Type B pancreatic cell (in vitro differentiated cells): ENCODE data around the gene AKAP11. TPM values are rescaled to one million over a fixed set of nuclear protein-coding genes. Genes with fewer than 3 reads are reported as not detected.

Source experiments
- DNase-seq: peaks from one replicate; pipeline ENCODE4 v3.0.0; 2021; ENCODE audit warnings: mixed read lengths; ENCODE audit not compliant: unreplicated experiment; ENCODE audit errors: extremely low spot score
- H3K27ac Mint-ChIP-seq: 2 replicates; pipeline ENCODE4 v1.8.0; 2021; ENCODE audit warnings: mild to moderate bottlenecking, mixed read lengths
- H3K27me3 Mint-ChIP-seq: 2 replicates; pipeline ENCODE4 v1.8.0; 2021; ENCODE audit warnings: mixed read lengths
- H3K36me3 Mint-ChIP-seq: 2 replicates; pipeline ENCODE4 v1.8.0; 2021; ENCODE audit warnings: mixed read lengths
- H3K4me1 Mint-ChIP-seq: one replicate; pipeline ENCODE4 v1.8.0; 2021; ENCODE audit warnings: mixed read lengths; ENCODE audit not compliant: unreplicated experiment
- H3K4me3 Mint-ChIP-seq: 2 replicates; pipeline ENCODE4 v1.8.0; 2021; ENCODE audit warnings: mild to moderate bottlenecking, mixed read lengths
- H3K9me3 Mint-ChIP-seq: 2 replicates; pipeline ENCODE4 v1.8.0; 2021; ENCODE audit warnings: mixed read lengths
- CTCF ChIP-seq: fragments of 200-600 bp; sonication (generic); conservative IDR thresholded peaks from 2 replicates; pipeline ENCODE4 v1.5.0; 2021; ENCODE audit warnings: antibody characterized with exemption, mild to moderate bottlenecking
- total RNA-seq: library from RNA; stranded (reverse); gene quantifications from 2 replicates; pipeline ENCODE4 v1.2.1, GENCODE V29; 2021; ENCODE audit warnings: low replicate concordance

The AKAP11 gene
- total RNA-seq, 1 donor from 2014 or later: 30.3 TPM

GRCh38 chr13:42279080-42279479, 7.1 kb downstream of the AKAP11 start:
- no peak for TF ChIP-seq CTCF
- H3K27ac Mint-ChIP-seq: no peak overlapping the region
- H3K4me1 Mint-ChIP-seq: peaks cover 24% of the 10 kb centered on the region
- no peaks in the 10 kb centered on the region for H3K27me3 Mint-ChIP-seq
- H3K9me3 Mint-ChIP-seq: no peaks in the 10 kb centered on the region
- DNase-seq: no peak
- H3K36me3 Mint-ChIP-seq: peaks cover 8% of the 10 kb centered on the region
- H3K4me3 Mint-ChIP-seq: no peak overlapping the region

GRCh38 chr13:42279986-42280385, 8.0 kb downstream of the AKAP11 start:
- no peak for TF ChIP-seq CTCF
- DNase-seq: no peak
- Mint-ChIP-seq H3K36me3 (peaks cover 8% of the 10 kb centered on the region), H3K4me3 (no peak overlapping the region), H3K27ac (no peak overlapping the region), H3K27me3 (no peaks in the 10 kb centered on the region), H3K9me3 (no peaks in the 10 kb centered on the region), H3K4me1 (peaks cover 22% of the 10 kb centered on the region)

GRCh38 chr13:42280537-42280936, 8.6 kb downstream of the AKAP11 start:
- Mint-ChIP-seq H3K36me3 (peaks cover 7% of the 10 kb centered on the region), H3K4me1 (peaks cover 22% of the 10 kb centered on the region), H3K27me3 (no peaks in the 10 kb centered on the region), H3K27ac (no peak overlapping the region), H3K9me3 (no peaks in the 10 kb centered on the region), H3K4me3 (no peak overlapping the region)
- no peak for DNase-seq
- no peak for TF ChIP-seq CTCF

GRCh38 chr13:42283574-42283973, 11.6 kb downstream of the AKAP11 start:
- H3K27me3 Mint-ChIP-seq: no peaks in the 10 kb centered on the region
- no peak overlapping the region for H3K4me3 Mint-ChIP-seq
- no peaks in the 10 kb centered on the region for H3K9me3 Mint-ChIP-seq
- H3K36me3 Mint-ChIP-seq: peaks cover 18% of the 10 kb centered on the region
- H3K27ac Mint-ChIP-seq: no peak overlapping the region
- DNase-seq: no peak
- peaks cover 17% of the 10 kb centered on the region for H3K4me1 Mint-ChIP-seq
- no peak for TF ChIP-seq CTCF

- Mint-ChIP-seq H3K9me3 (no peaks in the 10 kb centered on the region), H3K36me3 (peaks cover 23% of the 10 kb centered on the region), H3K4me1 (peaks cover 17% of the 10 kb centered on the region), H3K27me3 (no peaks in the 10 kb centered on the region), H3K4me3 (no peak overlapping the region), H3K27ac (no peak overlapping the region)
- no peak for DNase-seq
- no peak for TF ChIP-seq CTCF
Observed at GRCh38 chr13:42284068-42284467, 12.1 kb downstream of the AKAP11 start.

- Mint-ChIP-seq H3K9me3 (peaks cover 6% of the 10 kb centered on the region), H3K4me3 (no peak overlapping the region), H3K36me3 (peaks cover 62% of the 10 kb centered on the region), H3K4me1 (no peaks in the 10 kb centered on the region), H3K27me3 (no peaks in the 10 kb centered on the region), H3K27ac (no peak overlapping the region)
- no peak for TF ChIP-seq CTCF
- DNase-seq: no peak
Observed at GRCh38 chr13:42298392-42298791, 26.4 kb downstream of the AKAP11 start.
